WERI-Rb-1 (cell line): Measurements from ENCODE around the gene PARVA.

Experiments
- DNase-seq: peaks from one replicate; pipeline ENCODE4 v3.0.0-alpha.2; 2020
- H3K27ac ChIP-seq: fragments of 250-450 bp; sonication (Bioruptor Pico); 2 replicates; pipeline ENCODE4 v1.5.1; 2020; ENCODE audit warnings: mild to moderate bottlenecking, moderate library complexity
- H3K27me3 ChIP-seq: fragments of 250-450 bp; sonication (Bioruptor Pico); 2 replicates; pipeline ENCODE4 v1.5.1; 2021; ENCODE audit warnings: mild to moderate bottlenecking, low read depth, moderate library complexity; ENCODE audit not compliant: insufficient read depth, severe bottlenecking
- H3K36me3 ChIP-seq: fragments of 250-450 bp; sonication (Bioruptor Pico); 2 replicates; pipeline ENCODE4 v1.5.1; 2020; ENCODE audit warnings: mild to moderate bottlenecking, moderate library complexity
- H3K4me3 ChIP-seq: 2 replicates; pipeline ENCODE4 v1.5.1; 2011; ENCODE audit warnings: low read depth, mild to moderate bottlenecking, control low read depth, low read length
- H3K9me3 ChIP-seq: fragments of 250-450 bp; sonication (Bioruptor Pico); 2 replicates; pipeline ENCODE4 v1.5.1; 2021; ENCODE audit warnings: mild to moderate bottlenecking, moderate library complexity; ENCODE audit not compliant: severe bottlenecking
- CTCF ChIP-seq: IDR thresholded peaks from 2 replicates; pipeline ENCODE4 v1.5.1; 2011; ENCODE audit warnings: low read depth, mild to moderate bottlenecking, control low read depth, inconsistent platforms, low read length

PARVA gene

GRCh38 chr11:12395333-12395732 is 18.0 kb downstream of the PARVA start:
- Histone ChIP-seq H3K9me3 (peaks cover 4% of the 10 kb centered on the region), H3K4me3 (no peak overlapping the region), H3K27me3 (no peaks in the 10 kb centered on the region), H3K27ac (no peak overlapping the region), H3K36me3 (no peaks in the 10 kb centered on the region)
- no peak for DNase-seq
- no peak for TF ChIP-seq CTCF

- TF ChIP-seq CTCF: no peak
- Histone ChIP-seq H3K9me3 (peaks cover 4% of the 10 kb centered on the region), H3K27ac (no peak overlapping the region), H3K36me3 (no peaks in the 10 kb centered on the region), H3K4me3 (no peak overlapping the region), H3K27me3 (no peaks in the 10 kb centered on the region)
- no peak for DNase-seq
Observed at GRCh38 chr11:12397931-12398334, 20.6 kb downstream of the PARVA start.

GRCh38 chr11:12399355-12399754 is 22.0 kb downstream of the PARVA start:
- Histone ChIP-seq H3K9me3 (no peaks in the 10 kb centered on the region), H3K4me3 (no peak overlapping the region), H3K27ac (no peak overlapping the region), H3K36me3 (no peaks in the 10 kb centered on the region), H3K27me3 (no peaks in the 10 kb centered on the region)
- no peak for TF ChIP-seq CTCF
- DNase-seq: no peak

- DNase-seq: no peak
- Histone ChIP-seq H3K4me3 (no peak overlapping the region), H3K27ac (no peak overlapping the region), H3K27me3 (no peaks in the 10 kb centered on the region), H3K9me3 (no peaks in the 10 kb centered on the region), H3K36me3 (no peaks in the 10 kb centered on the region)
- peak; percentile 26; the same call in 1 of the 2 replicates for TF ChIP-seq CTCF
Observed at GRCh38 chr11:12402025-12402424, 24.7 kb downstream of the PARVA start.

GRCh38 chr11:12402691-12403120 is 25.3 kb downstream of the PARVA start:
- H3K9me3 ChIP-seq: no peaks in the 10 kb centered on the region
- H3K27ac ChIP-seq: no peak overlapping the region
- no peaks in the 10 kb centered on the region for H3K36me3 ChIP-seq
- no peak for TF ChIP-seq CTCF
- DNase-seq: no peak
- H3K4me3 ChIP-seq: no peak overlapping the region
- no peaks in the 10 kb centered on the region for H3K27me3 ChIP-seq
